HS-5 (cell line): ENCODE data around the gene FAM184A.

Source experiments
- DNase-seq: peaks from one replicate; pipeline ENCODE4 v3.0.0-alpha.2; 2012; ENCODE audit warnings: low read depth

Gene FAM184A

GRCh38 chr6:119060255-119060907, 18.1 kb downstream of the FAM184A start:
- DNase-seq, result no peak

GRCh38 chr6:119055069-119055468, 23.4 kb downstream of the FAM184A start:
- no peak for DNase-seq

GRCh38 chr6:119052987-119053386, 25.5 kb downstream of the FAM184A start:
- no peak for DNase-seq

DNA sequence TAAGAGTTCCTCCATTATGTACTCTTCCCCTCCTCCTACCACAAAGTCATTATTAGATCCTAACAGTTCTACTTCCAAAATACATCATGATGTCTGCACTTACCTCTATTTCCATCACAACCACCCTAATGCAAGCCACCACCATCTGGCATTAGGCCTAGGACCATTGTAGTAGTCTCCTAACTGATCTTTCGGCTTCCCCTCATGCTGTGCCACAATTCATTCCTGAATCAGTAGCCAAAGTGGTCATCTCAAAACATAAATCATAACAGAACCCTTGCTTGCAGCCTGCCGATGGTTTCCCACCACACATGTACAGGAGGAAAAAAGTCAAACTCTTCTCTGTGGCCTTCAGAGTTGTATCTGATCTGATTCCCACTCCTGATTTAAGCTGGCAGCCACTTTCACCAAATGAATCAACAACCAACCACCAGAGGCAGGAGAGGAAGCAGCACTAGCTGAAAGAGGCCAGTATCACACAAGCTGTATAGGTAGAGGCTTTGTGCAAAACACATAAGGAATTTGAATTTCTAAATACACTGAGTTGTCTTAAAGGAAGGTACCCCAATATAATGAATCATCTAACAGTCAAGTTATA, 26.1 kb downstream of the FAM184A start:
- DNase-seq, result no peak

GRCh38 chr6:119044255-119044654, 34.2 kb downstream of the FAM184A start:
- no peak for DNase-seq

DNA sequence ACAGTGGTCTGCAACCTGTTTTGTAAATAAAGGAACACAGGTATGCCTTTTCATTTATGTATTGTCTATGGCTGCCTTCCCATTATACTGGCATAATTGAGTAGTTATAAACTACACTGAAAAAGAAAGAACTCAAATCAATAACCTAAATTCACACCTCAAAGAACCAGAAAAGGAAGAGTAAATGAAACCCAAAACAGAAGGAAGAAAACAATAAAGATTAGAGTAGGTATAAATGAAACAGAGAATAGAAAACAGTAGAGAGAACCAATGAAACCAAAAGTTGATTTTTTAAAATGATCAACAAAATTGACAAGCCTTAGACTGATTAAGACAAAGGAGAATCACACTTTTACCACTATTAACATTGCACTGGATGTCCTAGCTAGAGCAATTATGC, 34.7 kb downstream of the FAM184A start:
- DNase-seq, result no peak

- no peak for DNase-seq
These were observed 35.2 kb downstream of the FAM184A start for GRCh38 chr6:119043265-119043664.

DNA sequence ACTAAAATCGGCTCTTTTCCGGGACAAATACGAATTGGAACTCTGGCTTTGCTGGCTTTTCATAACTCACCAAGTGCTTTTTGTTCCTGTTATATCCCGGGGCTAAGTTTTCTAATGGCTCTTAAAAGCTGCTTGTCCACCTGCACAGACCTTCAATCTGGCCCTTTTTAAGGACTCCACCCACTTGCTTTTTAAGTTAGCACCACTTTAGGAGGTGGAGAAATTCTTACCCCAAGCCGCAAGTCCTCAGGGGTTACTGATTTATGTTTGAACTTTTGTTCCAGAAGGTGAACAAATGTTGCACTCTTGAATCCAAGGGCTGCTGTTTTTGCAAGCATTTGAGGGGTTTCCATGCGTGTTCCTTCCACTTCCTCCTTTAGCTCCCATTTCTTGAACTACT, 37.8 kb downstream of the FAM184A start:
- DNase-seq, result no peak

GRCh38 chr6:119040229-119040628, 38.2 kb downstream of the FAM184A start:
- no peak for DNase-seq

DNA sequence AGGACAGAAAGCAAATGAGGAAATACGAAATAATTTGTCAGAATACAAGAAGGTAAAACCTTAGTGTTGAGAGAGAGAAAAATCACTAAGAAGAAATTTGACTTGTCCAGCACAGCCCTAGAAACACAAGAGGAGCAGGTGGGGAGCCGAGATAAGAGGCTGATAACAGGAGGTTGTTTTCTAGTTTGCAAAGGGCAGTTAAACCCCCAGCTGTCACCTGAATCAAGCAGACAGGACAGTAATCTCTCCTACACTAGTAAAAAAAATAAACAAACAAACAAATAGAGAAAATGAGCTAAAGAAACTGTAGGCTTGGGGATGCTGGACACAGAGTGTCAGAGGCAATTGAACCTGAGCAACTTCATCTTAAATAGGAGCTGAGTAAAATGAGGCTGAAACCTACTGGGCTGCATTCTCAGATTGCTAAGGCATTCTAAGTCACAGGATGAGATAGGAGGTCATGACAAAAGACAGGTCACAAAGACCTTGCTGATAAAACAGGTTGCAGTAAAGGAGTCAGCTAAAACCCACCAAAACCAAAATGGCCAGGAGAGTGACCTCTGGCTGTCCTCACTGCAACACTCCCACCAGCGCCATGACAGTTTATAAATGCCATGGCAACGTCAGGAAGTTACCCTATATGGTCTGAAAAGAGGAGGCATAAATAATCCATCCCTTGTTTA, 40.4 kb downstream of the FAM184A start:
- no peak for DNase-seq

- no peak for DNase-seq
These were observed 41.2 kb downstream of the FAM184A start for GRCh38 chr6:119037264-119037663.

GRCh38 chr6:119036081-119036480, 42.4 kb downstream of the FAM184A start:
- DNase-seq, result no peak

DNA sequence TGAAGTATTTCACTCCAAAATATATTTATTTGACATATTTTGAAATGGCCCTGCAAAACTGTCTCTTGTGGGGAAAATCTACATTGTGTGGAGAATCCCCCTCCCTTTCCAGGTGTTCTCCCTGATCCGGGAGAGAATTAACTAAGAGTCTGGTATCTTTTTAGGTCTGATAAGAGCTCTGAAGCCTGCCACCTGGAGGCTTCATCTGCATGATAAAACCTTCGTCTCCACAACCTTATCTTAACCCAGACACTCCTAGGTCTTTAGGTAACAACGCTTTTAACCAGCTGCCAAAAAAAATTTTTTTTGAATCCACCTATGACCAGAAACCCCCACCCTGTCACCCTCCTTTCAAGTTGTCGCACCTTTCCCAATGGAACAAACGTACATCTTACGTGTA, 43.0 kb downstream of the FAM184A start:
- no peak for DNase-seq

DNA sequence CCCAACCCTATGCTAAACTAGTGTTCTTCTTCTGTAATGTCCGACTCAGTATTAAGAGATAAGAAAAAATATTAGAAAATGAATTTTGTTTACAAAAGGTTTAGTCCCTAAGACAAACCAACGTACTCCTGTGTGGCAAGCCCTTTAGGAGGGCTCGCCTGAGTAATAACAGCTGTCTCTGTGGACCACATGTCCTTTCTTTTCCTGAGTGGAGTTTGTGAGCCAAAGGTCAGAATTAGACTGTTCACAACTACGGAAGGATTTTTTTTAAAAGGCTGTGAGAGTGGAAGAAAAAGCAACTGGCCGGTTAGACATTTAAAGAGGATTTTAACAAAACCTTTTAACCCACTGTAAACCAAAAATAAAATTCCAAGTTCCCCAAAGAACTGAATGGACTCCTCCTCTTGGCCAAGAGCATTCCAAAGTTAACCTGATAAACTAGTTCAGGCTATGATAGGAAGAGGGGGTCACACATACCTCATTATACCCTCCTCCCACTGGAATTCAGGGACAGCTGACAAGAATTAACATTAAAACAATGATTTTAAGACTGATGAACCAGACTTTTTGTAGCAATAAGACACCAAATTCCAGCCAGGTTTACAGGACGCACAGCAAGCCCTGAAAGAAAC, 43.5 kb downstream of the FAM184A start:
- no peak for DNase-seq

DNA sequence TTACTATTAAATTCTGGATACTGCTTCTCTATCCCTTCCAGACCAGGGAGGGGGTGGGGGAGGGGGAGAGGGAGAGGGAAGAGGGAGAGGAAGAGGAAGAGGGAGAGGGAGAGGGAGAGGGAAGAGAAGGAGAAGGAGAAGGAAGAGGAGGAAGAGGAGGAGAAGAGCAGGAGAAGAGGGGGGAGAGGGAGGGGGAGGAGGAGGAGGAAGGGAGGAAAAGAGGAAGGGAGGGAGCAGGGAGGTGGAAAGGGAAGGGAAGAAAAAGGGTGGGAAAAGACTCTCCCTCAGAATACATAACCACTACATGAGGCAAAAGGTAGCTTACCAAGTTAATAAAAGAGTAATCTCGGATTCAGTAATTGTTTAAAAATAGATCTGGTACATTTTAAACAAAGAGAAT, 46.0 kb downstream of the FAM184A start:
- DNase-seq, result no peak

DNA sequence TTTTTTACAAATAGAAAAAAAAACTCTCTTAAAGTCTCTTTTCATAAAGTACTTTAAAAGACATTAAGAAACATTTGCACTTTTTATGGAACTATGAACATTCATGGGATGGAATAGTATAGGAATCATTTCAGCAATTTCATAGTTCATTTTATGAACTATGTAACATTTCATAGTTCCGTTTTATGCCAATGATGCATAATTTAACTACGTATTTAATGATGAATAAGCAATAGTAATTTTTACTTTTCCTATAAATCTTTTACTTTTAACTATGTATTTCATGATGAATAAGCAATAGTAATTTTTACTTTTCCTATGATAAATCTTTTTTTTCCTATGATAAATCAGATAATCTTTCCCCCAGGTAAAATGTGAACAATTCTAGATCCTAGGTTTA, 47.7 kb downstream of the FAM184A start:
- DNase-seq, result no peak

DNA sequence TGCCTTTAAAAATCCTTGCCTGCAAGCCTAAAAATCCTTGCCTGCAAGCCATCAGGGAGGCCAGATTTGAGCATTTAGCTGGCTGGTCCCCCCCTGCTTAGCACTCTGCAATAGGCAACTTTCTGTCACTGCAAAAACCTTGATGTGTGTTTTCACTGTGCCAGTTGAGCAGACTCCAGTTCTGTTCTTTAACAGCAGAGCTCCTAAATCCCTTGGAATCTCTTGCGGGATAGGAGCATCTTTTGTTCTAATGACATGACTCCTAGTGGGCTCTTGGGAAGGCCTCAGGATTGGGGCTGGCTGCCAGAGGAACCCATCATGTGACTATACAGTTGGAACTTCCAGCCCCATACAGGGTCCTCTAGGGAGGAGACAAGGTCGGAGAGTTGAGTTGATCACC, 50.4 kb downstream of the FAM184A start:
- no peak for DNase-seq

DNA sequence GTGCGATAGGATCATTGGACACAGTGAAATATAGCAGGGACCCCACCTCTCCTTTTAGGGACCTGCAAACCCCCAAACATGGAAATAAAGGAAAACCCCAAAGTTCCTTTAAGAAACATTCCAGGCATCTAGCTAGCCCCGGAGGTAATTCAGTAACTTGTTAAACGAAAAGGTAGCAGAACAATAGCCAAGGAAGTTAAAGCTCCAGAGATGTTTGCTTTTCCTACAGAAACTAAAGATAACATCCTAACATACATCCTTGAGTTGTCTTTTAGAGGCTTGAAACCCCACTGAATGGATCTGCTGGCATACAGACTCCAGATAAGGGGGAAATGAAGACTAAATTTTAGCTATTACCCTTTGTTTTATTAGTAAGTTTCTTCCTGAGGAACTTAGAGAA, 51.0 kb downstream of the FAM184A start:
- DNase-seq, result no peak

GRCh38 chr6:119026822-119027221, 51.6 kb downstream of the FAM184A start:
- no peak for DNase-seq

DNA sequence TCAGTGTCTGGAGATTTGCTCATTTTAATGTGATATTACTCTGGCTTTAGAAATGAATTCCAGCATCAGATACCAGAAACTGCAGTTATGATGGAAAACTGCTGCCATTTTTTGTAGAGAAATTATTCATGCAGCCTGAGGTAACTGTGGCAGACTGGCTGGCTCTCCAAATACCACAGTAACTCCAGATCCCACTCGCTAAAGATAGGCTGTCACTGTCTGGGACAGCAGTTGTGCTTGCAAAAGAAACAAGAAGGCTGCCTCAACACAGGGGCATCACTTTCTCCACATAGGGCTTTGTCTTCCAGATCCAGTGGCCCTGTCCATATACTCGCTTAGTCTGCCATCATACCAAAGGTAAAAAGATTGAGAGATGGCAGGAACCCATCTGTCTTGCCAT, 52.7 kb downstream of the FAM184A start:
- DNase-seq, result no peak

DNA sequence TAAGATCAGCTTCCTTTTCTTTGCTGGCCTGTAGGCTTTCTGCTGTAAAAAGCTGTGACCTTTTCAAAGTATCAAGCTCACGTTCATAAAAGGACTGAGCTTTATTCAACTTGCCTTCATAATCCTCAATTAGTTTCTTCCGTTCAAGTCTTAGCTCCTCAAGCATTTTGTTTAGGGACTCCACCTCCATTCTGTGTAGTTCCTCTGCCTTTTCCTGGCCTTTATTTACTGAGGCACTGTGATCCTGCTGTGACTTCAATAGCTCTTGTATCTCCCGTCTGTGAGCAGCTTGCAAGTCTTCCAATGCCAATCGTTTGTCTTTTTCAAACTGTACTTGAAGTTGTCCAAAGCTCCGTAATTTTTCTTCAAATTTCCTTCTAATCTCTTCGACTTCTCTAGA, 54.4 kb downstream of the FAM184A start:
- no peak for DNase-seq

DNA sequence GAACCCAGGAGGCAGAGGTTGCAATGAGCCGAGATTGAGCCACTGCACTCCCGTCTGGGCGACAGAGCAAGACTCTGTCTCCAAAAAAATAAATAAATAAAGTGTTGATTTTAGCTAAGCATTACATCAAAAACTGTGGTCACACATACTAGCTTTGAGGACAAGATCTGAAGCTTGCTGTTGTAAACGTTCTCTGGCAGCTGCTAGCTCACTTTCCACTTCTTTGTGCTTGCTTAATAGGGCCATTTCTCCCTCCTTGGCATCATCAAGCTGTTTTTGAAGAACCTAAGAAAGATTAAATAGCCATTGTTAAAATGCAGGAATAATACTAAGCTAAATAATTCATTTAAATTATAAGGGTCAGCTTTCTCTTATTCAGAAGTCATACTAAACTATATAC, 55.7 kb downstream of the FAM184A start:
- DNase-seq, result no peak
